ENCODE results near the gene DIP2B. TPM values are rescaled to one million over a fixed set of nuclear protein-coding genes. Genes with fewer than 3 reads are reported as not detected.
"Not testable (repeated sequence)": the region's sequence is repeated elsewhere in the genome, so short reads cannot be mapped to it uniquely, and the experiment has no call there.

Gene DIP2B
- total RNA-seq, 1 donor from 2014 or later = 40.8 TPM

DNA sequence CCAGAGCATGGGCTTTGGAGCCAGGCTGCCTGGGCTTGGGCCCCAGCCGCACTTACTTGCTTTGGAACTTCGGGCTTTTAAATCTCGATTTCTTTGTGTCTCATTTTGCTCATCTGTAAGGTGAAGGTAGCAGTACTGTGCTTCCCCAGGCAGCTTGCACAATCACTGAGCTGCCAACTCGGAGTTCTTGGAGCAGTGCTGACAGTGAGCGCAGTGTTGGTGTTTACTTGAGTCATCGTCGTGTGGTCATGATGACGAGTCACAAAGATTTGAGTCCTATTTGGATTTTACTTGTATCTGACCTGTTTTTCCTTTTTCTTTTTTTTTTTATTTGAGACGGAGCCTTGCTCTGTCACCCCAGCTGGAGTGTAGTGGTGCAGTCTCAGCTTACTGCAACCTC, 227.8 kb downstream of the DIP2B start:
- DNase-seq = no peak

DNA sequence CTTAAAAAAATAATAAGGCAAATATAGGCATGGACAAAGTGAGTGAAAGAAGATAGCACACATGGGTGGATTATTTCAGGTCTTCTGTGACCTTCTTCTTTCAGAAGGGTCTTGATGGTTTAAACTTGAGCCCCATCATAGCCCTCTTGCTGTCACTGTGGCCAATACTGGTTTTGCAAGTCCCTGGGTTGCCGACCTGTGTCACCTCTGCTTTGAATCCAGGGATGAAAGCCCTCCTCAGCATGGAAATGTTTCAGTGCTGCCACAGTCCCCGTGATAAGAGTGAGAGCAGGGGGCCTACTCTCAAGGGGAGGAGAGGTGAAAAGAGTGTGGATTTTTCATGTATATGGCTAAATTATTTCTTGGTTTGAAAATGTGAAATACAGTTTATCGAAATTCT, 228.9 kb downstream of the DIP2B start:
- DNase-seq = no peak

DNA sequence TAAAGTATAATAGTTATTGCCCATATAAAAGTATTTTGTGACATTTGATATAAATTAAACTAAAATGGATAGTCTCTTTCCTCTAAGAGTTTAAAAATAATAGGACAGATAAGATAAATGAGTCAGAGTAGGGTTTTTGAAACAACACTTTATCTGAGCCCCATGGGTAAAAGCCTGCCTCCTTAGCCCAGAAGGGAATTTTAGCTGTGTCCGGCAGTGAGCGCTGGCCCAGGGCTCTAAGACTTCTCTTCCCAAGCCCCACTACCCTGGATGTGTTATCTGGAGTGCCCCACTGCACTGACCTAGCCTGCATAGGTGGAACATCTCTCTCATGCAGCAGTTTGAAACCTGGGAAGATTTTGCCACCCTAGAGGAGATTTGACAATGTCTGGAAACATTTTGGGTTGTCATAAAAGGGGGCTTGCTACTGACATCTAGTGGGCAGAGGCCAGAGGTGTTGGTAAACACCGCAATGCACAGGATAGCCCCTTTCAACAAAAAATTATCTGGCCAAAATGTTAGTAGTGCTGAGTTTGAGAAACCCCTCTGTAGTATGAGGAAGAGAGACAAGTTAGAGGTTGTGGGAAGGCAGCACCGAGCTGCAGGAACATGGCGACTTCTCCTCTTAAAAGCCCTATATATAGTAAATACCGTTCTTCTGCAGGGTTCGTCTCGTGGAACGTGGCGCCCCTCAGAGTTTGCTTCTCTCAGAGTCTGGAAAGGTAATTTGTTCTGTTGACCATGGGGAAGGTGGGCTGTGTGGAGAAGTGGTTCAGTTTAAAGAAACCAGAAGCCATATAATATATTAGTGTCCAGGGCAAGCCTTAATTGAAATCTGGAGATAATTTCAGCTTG, 229.9 kb downstream of the DIP2B start:
- DNase-seq = peak; percentile 72

DNA sequence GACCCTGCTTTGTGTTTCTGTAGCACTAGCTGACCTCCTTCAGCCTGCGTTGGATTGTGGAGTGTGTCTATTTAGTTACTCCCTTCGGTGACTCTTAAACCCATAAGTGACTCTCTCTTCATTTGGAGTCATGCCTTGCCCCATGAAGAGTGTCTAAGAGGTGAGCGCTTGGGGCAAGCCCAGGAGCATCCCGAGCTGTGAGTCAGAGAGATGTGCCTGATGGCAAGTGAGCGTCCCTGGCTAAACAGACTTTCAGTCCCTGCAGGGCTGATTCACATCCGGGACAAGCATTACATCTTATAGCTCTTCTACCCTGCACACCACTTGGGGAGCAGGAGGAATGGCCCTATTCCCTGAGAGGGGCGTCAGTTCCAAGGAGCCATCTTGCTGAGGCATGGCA, 234.8 kb downstream of the DIP2B start:
- DNase-seq = no peak

DNA sequence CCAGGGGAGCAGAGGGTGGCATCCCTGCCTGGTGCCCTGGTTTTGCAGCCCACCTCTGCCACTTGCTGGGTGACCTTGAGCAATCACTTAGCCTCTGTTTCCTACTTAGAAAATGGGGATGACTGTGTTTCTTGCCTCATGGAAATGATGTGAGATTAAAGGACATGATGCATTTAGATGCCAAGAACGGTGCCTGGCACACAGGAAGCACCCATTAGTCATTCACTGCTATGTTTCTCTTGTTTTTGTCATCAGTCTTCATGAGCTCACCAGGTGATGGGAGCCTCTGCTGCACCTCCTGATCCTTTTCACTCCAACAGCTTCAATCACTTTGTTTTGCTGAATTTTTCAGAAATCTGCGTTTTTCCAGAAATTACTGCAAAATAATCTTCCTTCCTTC, 235.5 kb downstream of the DIP2B start:
- no peak for DNase-seq

DNA sequence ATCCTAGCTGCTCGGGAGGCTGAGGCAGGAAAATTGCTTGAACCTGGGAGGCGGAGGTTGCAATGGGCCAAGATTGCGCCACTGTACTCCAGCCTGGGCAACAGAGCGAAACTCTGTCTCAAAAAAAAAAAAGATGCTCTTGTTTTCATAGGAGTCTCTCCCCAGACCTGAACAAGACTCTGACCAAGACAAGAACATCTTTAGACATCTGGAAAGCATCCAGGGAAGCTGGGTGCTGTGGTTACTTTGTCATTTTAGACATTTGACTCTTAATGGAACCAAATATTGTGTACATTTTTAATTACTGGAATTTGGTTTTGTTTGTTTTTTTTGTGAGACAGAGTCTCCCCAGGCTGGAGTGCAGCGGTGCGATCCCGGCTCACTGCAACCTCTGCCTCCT, 238.0 kb downstream of the DIP2B start:
- no peak for DNase-seq

DNA sequence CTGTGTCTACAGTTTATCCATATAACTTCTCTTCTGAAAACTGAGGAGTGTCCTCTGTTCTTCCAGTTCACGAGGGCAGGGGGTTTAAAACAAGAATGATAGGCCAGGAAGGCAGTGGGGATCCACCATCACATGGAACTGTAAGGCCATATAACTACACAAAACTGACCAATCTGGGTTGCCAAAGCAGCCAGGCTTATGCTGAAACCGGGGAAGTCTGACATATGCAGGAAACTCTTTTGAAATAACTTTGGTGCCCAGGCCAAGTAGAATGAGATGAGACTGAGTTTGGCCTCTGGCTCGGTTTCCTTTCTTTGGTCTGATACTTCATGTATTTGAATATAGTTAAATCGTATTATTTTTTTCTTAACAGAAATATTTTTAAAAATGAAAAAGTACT, 241.1 kb downstream of the DIP2B start:
- no peak for DNase-seq

DNA sequence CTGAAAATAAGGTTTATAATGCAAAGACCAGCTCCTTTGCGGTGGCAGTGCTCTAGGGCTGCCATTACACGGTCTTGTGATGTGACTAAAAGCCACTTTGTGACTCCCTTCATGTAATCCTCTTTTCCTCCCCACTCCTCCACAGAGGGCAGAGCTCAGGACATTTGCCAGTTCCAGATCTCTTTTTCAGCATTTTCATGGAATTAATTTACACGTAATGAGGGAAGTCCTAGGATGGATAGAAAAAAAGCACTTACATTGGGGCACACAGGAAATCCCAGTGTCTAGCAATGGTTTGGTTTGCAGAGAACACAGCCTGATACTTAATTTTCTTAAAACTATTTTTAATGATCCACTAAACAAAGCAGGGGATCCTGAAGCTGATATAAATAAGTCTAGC, 241.6 kb downstream of the DIP2B start:
- no peak for DNase-seq

- no peak for DNase-seq
Observed at GRCh38 chr12:50747817-50748216, 243.0 kb downstream of the DIP2B start.

GRCh38 chr12:50749459-50749882, 244.7 kb downstream of the DIP2B start:
- DNase-seq = no peak

DNA sequence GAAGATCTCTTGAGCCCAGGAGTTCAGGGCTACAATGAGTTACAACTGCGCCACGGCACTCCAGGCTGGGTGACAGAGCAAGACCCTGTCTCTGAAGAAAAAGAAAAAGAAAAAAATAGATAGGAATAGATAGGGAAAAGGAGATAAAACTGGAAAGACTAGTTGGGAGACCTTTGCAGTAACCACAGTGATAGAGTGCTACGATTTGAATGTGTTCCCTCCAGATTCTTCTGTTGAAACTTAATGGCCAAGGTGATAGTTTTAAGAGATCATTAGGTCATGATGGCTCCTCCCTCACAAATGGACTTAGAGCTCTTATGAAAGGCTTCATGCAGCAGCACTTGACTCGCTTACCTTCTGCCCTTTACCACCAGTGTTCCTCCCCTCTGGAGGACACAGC, 245.6 kb downstream of the DIP2B start:
- DNase-seq = no peak

DNA sequence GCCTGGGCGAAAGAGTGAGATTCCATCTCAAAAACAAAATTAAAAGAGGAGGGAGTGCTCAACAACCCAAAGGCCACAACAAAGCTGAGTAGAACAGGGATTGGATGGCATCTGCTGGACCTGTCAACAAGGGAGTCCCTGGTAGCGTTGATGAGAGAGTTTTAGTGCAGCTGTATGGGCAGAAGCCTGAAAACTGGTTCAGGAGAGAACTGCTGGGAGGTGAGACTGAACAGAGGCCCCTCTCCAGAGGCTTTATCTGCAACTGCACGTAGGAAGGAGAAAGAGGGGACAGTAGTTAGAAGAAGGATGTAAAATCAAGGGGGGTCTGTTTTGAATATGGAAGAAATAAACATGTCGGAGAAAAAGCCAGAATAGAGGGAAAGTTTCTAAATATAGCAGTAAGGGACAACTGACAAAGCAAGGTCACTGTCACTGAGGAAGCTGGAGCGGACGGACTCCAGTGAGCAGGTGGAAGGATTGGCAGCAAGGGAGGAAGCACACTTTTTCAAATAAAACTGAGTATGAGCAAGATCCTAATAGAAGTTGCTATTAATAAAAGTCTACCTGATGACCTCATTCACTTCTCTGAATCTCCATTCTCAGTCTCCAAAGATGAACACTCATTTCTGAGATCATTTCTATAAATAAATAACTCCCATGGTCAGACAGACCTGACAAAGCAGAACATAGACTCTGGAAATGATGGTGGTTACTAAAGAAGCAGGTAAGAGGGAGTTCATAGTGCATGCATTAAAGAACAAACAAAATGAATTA, 247.3 kb downstream of the DIP2B start:
- DNase-seq = no peak

- DNase-seq = no peak
Observed at GRCh38 chr12:50753232-50753769, 248.5 kb downstream of the DIP2B start.

DNA sequence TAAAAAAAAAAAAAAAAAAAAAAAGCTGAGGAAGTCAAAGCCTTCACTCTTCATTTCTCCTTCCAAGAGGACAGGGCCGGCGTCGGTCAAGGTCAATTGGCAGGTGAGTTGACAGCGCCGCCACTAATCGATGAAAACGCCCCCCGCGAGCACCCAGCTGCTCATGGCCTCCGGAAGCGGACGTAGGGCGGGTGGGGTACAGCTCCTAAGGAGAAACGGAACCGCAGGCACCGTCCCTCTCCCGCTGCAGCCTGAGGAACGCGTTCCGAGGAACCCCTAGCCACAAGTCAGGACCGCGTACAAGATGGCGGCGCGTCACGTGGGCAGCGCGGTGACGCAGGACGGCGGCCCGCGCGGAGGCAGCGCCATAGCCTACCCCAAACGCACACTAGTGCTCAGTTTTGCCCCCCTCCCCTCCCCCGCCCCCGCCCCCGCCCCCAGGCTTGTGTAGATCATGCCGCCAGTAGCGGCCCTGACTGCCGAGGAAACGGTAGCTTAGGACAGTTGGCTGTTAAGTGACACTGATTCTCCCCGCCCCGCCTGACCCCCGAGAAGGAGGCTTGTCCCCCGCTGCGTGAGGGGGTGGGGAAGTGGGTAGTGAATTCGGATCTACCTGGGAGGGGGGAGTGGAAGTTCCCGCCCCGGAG, 259.0 kb downstream of the DIP2B start, which contains the start of gene ATF1:
Gene ATF1, plus strand, starts transcription at position 463 of the 647 bp plus-strand sequence. CDS start 16,045 bp downstream, outside the sequence.
- DNase-seq = peak; percentile 96

- peak; percentile 77 for DNase-seq
Observed at GRCh38 chr12:50764286-50765094, 259.7 kb downstream of the DIP2B start.

DNA sequence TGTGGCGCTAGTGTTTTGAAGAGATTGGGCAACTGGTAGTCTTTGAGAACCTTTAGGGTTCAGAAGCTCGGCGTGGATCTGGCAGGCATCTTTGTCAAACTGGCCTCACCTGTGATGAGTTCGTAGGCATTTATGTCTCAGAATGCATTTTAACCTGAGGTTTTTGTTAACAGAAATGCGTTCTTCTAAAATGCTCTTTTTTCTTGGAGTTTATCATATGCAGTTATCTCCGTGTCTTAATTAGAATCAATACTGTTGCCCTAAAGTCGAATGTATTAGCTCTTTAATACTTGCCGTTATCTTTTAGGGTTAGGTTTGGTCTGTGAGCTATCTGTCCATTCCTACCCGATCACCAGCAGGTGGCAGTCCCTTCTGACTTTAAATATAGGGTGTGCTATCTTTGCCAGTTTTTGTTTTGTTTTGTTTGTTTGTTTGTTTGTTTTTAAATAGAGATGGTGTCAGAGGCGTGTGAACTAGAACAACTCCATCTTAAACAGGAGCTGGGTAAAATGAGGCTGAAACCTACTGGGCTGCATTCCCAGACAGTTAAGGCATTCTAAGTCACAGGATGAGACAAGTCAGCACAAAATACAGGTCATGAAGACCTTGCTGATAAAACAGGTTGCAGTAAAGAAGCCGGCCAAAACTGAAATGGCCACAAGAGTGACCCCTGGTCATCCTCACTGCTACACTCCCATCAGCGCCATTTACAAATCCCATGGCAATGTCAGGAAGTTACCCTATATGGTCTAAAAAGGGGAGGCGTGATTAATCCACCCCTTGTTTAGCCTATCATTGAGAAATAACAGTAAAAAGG, 260.5 kb downstream of the DIP2B start:
- peak; percentile 71 for DNase-seq

GRCh38 chr12:50768391-50768790, 263.6 kb downstream of the DIP2B start:
- no peak for DNase-seq

- not testable (repeated sequence) for DNase-seq
Observed at GRCh38 chr12:50768813-50769212, 264.0 kb downstream of the DIP2B start.

GRCh38 chr12:50771409-50771808, 266.6 kb downstream of the DIP2B start:
- DNase-seq = no peak

GRCh38 chr12:50772470-50772869, 267.7 kb downstream of the DIP2B start:
- no peak for DNase-seq

DNA sequence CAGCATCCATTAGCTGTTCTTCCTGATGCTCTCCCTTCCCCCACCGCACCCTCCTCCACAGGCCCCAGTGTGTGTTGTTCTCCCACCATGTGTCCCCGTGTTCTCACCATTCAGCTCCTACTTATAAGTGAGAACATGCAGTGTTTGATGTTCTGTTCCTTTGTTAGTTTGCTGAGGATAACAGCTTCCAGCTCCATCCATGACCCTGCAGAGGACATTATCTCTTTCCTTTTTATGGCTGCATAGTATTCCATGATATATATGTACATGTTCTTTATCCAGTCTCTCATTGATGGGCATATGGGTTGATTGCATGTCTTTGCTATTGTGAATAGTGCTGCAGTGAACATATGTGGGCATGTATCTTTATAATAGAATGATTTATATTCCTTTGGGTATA, 268.1 kb downstream of the DIP2B start:
- no peak for DNase-seq

Measured in tongue (tissue), 2 donors.